Measurements from ENCODE around the gene CTXN3.
"Not testable (repeated sequence)": the region's sequence is repeated elsewhere in the genome, so short reads cannot be mapped to it uniquely, and the experiment has no call there.

Gene CTXN3

DNA sequence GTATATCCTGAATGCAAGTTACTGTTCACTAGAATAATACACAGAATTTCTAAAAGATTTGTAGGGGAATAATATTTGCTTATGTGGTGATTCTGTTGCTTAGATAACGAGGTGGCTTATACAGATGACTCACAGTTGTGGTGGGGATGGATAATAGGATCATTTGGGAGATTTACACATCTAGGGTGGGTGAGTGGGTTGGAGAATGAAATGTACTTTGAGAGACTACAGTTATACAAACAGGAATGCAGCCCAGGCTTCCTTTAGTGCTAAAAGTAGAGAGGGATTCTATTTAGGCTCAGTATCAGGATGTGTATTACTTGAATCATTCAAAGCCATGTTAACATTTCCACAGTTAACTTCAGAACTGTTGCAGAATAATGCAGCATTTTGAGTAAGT lies 1.8 kb downstream of the CTXN3 start:
- no peak for DNase-seq (ENCODE audit: low read depth in 3 of 3)

- no peak for DNase-seq (ENCODE audit: low read depth in 3 of 3)
Observed at GRCh38 chr5:127652952-127653611, 4.2 kb downstream of the CTXN3 start.

GRCh38 chr5:127656825-127657224 lies 7.9 kb downstream of the CTXN3 start:
- no peak for DNase-seq (ENCODE audit: low read depth in 3 of 3)

DNA sequence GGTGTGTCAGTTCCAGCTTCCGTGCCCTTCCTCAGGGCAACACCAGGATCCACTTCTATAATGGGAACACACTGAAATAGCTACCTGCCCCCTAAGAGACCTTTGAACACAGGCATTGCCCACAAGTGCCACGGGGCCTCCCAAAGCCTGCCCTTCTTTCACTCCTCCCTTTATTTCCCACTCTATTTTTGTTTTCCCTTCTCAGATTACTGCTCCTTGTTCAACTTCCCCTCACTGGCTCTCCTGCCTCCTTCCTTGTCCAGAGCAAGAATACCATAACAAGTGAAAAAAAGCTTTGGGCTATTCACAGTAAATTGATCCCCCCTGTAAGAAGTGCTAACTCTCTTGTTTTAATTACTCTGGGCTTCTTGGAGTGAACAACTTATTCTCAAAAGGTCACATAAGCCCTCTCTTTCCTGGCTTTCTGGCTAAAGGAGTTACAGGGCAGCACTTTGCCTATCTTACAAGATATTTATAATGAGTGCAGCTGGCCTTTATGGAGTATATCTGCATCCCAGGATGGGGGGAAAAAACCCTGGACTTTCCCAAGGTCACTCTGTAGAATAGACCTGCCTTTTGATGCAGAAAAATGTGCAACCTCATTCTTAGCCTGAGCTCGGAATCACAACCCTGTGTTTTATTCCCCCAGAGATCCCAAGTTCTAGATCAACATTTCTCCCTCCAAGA lies 11.3 kb downstream of the CTXN3 start:
- DNase-seq (ENCODE audit: low read depth in 3 of 3) = no peak

DNA sequence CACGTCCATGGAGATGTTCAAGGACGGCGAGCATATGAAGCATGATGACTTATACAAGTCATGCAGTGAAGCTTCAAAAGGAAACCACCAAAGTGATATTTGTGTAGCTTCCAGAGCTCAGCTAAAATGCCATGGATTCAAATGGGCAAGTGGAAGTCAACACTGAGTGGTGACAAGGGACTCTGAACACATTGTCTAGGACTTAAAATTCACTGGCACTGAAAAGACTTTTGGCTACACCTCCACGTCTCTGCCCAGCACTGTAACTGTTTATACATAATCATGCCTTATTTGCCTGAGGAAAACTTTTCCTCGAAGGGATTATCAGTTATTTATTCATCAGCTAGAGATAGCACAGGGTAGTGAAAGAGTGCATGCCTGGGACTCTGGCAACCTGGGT lies 15.2 kb downstream of the CTXN3 start:
- DNase-seq (ENCODE audit: low read depth in 3 of 3) = no peak

DNA sequence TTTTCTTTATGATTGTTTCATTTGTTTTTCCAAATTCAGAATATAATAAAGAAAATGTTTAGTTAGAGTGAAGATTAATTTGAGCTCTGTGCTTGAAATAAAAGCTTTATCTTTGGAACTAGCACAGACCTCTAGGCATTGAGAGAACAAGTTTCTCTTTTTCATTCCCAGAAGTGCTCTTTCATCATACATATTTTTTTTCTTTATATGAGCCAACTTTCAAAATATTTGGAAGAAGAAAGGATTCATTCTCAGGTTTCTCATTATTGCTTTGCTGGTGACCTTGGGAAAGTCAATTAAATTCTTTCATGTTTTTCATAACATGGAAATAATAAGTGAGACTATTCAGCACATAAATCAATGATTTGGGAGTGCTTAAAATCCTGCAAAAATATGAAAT lies 16.8 kb downstream of the CTXN3 start:
- DNase-seq (ENCODE audit: low read depth in 3 of 3) = no peak

- DNase-seq (ENCODE audit: low read depth in 3 of 3) = no peak
Observed at GRCh38 chr5:127666043-127666716, 17.3 kb downstream of the CTXN3 start.

GRCh38 chr5:127667926-127668325 lies 19.0 kb downstream of the CTXN3 start:
- no peak for DNase-seq (ENCODE audit: low read depth in 3 of 3)

DNA sequence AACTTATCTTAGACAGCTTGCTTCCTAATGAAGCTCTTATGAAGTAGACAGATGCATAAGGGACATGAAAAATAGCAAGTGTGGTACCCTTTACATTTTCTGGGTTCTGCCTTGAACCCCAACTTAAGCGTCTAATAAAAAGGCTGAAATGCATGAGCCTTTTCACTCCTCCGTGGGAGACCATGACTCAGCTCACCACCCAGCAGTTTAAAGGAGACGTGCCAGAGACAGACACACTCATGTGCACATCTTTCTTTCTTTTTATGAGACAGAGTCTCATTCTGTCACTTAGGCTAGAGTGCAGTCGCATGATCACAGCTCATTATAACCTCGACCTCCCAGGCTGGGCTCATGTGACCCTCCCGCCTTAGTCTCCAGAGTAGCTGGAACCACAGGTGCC lies 22.3 kb downstream of the CTXN3 start:
- no peak for DNase-seq (ENCODE audit: low read depth in 3 of 3)

DNA sequence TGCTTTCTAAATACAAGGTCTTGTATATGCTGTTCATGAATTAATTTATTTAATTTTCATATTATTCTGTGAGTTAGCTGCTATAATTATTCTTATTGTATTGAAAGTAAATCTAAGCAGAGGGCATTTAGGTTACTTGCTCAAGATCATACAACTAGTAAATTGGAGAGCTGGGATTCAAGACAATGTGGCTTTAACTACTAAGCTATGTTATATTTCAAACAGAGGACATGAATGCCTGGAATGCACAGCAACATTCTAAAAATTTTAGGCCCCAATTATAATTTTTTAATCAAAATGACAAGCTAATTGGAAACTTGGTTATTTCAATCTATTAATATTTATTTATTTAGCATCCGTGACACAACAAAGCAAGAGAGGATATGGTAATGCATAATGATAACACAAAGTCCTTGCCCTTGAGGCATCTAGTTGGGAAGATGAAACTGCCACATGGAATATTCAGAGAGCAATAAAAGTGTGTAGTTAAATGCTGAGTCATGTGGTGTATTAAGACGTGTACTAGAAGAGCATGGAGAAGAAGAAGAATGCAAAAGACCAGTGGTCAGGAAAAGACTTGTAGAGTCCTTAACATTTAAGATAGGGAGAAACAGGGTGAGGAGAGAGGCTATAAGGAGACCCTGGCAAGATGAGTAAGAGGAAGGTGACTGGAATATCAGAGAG lies 24.4 kb downstream of the CTXN3 start:
- no peak for DNase-seq (ENCODE audit: low read depth in 3 of 3)

- DNase-seq (ENCODE audit: low read depth in 3 of 3) = not testable (repeated sequence)
Observed at GRCh38 chr5:127676951-127677350, 28.1 kb downstream of the CTXN3 start.

GRCh38 chr5:127679691-127680330 lies 30.9 kb downstream of the CTXN3 start:
- DNase-seq (ENCODE audit: low read depth in 3 of 3) = not testable (repeated sequence)

DNA sequence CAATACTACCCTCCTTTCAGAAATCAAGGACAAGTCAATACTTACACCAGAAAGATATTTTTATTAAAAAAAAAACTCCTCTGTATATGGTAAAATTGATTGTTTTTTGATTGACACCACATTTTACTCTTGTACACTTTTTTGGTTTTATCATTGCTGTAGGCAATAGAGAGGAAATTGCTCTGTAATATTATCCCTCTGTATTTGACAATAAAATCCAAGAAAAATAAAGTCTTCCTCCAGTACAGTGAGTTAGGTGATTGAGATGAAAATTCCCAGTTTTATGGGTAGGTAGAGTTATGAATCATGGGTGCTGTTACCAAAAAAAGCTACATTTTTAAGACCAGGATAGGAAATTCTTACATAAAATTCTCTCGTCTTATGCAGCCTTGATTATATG lies 31.7 kb downstream of the CTXN3 start:
- no peak for DNase-seq (ENCODE audit: low read depth in 3 of 3)

DNA sequence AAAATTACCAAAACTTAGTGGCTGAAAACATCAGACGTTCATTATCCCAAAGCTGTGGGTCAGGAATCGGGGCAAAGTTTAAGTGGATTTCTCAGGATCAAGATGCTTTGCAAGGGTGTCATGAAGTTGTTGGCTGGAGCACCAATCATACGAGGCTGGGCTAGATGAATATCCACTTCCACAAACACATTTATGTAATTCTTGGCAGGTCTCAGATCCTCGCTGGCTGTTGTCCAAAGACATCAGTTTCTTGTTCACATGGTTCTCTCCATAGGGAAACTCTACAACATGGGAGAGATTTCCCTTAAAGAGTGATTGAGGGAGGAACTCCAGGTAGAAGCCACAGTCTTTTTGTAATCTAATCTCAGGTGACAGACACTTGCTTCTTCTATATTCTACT lies 34.1 kb downstream of the CTXN3 start:
- DNase-seq (ENCODE audit: low read depth in 3 of 3) = no peak

DNA sequence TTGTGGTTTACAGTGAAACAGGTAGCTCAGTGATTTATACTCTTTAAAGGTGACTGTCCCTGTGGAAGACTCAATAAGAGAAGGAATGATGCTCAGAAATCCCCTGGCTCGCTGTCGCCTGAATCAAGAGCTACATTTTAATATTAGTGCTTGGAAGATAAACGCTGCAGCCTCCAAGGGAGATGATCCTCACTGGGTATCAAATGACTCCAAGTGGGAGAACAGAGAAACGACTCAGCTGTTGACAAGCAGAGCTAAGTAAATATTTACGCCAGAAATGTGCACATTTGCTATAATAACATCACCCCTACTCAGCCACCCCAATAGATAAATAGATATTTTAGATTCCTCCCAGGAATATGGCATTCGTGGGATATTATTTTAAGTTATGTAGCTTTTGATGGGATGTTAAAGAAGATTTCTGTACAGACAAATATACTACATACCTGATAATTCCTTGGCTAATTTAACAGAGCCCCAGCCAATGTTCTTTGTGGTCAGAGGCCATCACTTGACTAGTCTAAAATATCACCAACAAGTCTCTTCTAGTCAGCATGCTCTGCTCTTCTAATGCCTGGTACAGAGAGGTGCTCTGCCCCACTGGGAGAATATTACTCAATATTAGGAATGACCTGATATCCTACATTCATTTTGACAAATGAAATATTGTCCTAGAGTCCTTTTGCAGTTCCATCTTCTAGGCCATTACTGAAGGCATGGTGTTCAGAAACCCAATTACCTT lies 36.0 kb downstream of the CTXN3 start:
- no peak for DNase-seq (ENCODE audit: low read depth in 3 of 3)

- DNase-seq (ENCODE audit: low read depth in 3 of 3) = no peak
Observed at GRCh38 chr5:127685662-127686061, 36.8 kb downstream of the CTXN3 start.

DNA sequence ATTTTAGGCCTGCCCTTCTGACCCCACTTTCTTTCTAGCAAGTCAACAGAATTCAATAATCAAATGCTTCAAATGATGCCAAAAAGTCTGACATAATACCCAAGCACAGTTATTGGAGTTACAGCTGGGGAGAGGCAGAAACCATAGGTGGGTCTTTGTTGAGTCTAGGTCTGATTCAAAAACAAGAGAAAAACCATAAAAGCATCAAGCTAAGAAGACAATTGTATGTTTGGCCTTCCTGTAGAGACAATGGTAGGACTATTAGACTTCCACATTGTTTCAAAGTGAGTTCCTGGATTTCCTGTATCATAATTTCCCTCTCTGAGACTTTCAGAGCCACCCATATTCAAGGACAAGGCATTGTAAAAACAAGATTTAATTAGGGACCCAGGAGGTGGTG lies 37.5 kb downstream of the CTXN3 start:
- no peak for DNase-seq (ENCODE audit: low read depth in 3 of 3)

DNA sequence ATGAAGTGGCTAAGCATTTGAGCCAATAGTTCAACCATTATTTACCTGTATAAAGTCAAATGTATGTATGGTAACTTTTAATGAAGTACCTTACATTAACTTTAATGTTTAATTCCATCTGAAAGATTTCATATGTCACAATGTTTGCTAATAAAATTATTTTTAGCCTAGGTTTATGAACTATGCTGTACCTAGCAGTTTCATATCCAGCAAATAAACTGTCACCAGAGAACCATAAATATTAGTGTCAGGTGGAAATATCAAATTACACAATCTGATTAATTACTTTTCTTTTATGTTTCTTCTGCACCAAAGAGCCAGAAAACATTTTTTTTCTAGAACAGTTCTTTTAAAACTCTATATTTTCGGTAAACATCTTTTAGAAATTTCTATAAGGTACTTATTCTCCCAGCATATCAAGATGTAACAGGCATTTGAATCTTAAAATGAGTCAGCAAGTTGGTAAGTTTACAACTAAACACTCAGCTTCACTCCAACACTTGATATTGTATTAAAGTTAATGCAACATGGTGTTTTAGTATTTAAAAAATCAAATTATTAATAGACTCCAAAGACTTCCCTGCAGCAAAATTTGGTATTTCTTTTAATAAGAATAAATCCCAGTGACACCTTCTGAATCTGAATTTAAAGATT lies 45.8 kb downstream of the CTXN3 start:
- no peak for DNase-seq (ENCODE audit: low read depth in 3 of 3)

- DNase-seq (ENCODE audit: low read depth in 3 of 3) = no peak
Observed at GRCh38 chr5:127695346-127695745, 46.5 kb downstream of the CTXN3 start.

- DNase-seq (ENCODE audit: low read depth in 3 of 3) = no peak
Observed at GRCh38 chr5:127696683-127697082, 47.8 kb downstream of the CTXN3 start.
